ENCODE data around the gene L1CAM. TPM values are rescaled to one million over a fixed set of nuclear protein-coding genes. Genes with fewer than 3 reads are reported as not detected.

Gene L1CAM
- total and polyA plus RNA-seq, 2 donors (not counting 1 experiment from before 2014, with no cell fraction given) = 9.4 to 19.9 TPM

GRCh38 chrX:153906126-153906917 is 20.3 kb upstream of the L1CAM start:
- Histone ChIP-seq H3K9me3 (ENCODE audit: control extremely low read depth in 1 of 3, control insufficient read depth in 2 of 3, insufficient read depth in 1 of 3, low read length in 2 of 3) (no peaks in the 10 kb centered on the region), H2AFZ (ENCODE audit: insufficient read depth, low read depth, low read length, poor library complexity, severe bottlenecking) (no peak overlapping the region), H4K20me1 (ENCODE audit: control insufficient read depth, insufficient read depth, low read length, poor library complexity, severe bottlenecking) (peaks cover 17% of the 10 kb centered on the region), H3K79me2 (ENCODE audit: control insufficient read depth, insufficient read depth, low read length) (no peaks in the 10 kb centered on the region), H3K4me3 (ENCODE audit: control extremely low read depth in 1 of 5, extremely low read depth in 1 of 5, insufficient read depth in 1 of 5, low read depth in 2 of 5, low read length in 4 of 5) (no peak overlapping the region), H3K4me2 (replicated peaks; ENCODE audit: low read depth, low read length, poor library complexity, severe bottlenecking) (no peak overlapping the region), H3K27ac (ENCODE audit: low read length in 2 of 2) (no peak overlapping the region), H3K9ac (ENCODE audit: low read length) (no peak overlapping the region), H3K4me1 (ENCODE audit: control insufficient read depth in 2 of 2, insufficient read depth in 2 of 2, low read length in 2 of 2) (peaks cover 37% of the 10 kb centered on the region in 2 donors), H3K27me3 (replicated peaks in 1 of 4; ENCODE audit: control extremely low read depth in 1 of 4, control insufficient read depth in 3 of 4, insufficient read depth in 4 of 4, low read length in 3 of 4) (no peaks in the 10 kb centered on the region), H3K36me3 (replicated peaks in 1 of 2; ENCODE audit: control extremely low read depth in 1 of 2, control insufficient read depth in 1 of 2, extremely low read depth in 1 of 2, insufficient read depth in 2 of 2, low read length in 1 of 2) (peaks cover 0 to 20% of the 10 kb centered on the region in 2 experiments)
- Mint-ChIP-seq H3K9me3 (ENCODE audit: insufficient read depth) (no peaks in the 10 kb centered on the region), H3K4me3 (no peak overlapping the region), H3K4me1 (peaks cover 35% of the 10 kb centered on the region), H3K27ac (peak overlapping the region; percentile 68), H3K27me3 (no peaks in the 10 kb centered on the region)
- WGBS (ENCODE audit: insufficient coverage) = 83% methylated on average over 13 of the region's 27 CpGs
- ATAC-seq (ENCODE audit: low read depth) = no peak
- CTCF ChIA-PET = interaction anchor here (0.8 kb wide), 1 partner anchor 17 kb away, joined by 3 read pairs; no protein-coding TSS in a partner anchor
- TF ChIP-seq EZH2 (IDR thresholded peaks at IDR 0.05; ENCODE audit: borderline replicate concordance, insufficient read depth, low read depth, low read length, poor library complexity, severe bottlenecking) (no peak), CTCF (IDR thresholded peaks at IDR 0.05) (no peak)
- POLR2A ChIA-PET = no interaction called here
- intact Hi-C loops (cut with micrococcal nuclease) = no loop called here
- DNase-seq = no peak

- Histone ChIP-seq H3K79me2 (ENCODE audit: control insufficient read depth, insufficient read depth, low read length) (no peaks in the 10 kb centered on the region), H3K4me1 (ENCODE audit: control insufficient read depth in 2 of 2, insufficient read depth in 2 of 2, low read length in 2 of 2) (peaks cover 43 to 45% of the 10 kb centered on the region in 2 donors), H3K4me3 (ENCODE audit: control extremely low read depth in 1 of 5, extremely low read depth in 1 of 5, insufficient read depth in 1 of 5, low read depth in 2 of 5, low read length in 4 of 5) (no peak overlapping the region), H3K9ac (ENCODE audit: low read length) (no peak overlapping the region), H4K20me1 (ENCODE audit: control insufficient read depth, insufficient read depth, low read length, poor library complexity, severe bottlenecking) (peaks cover 17% of the 10 kb centered on the region), H3K4me2 (replicated peaks; ENCODE audit: low read depth, low read length, poor library complexity, severe bottlenecking) (no peak overlapping the region), H3K9me3 (ENCODE audit: control extremely low read depth in 1 of 3, control insufficient read depth in 2 of 3, insufficient read depth in 1 of 3, low read length in 2 of 3) (no peaks in the 10 kb centered on the region), H3K27me3 (replicated peaks in 1 of 4; ENCODE audit: control extremely low read depth in 1 of 4, control insufficient read depth in 3 of 4, insufficient read depth in 4 of 4, low read length in 3 of 4) (no peaks in the 10 kb centered on the region), H3K36me3 (replicated peaks in 1 of 2; ENCODE audit: control extremely low read depth in 1 of 2, control insufficient read depth in 1 of 2, extremely low read depth in 1 of 2, insufficient read depth in 2 of 2, low read length in 1 of 2) (peaks cover 0 to 18% of the 10 kb centered on the region in 2 experiments), H2AFZ (ENCODE audit: insufficient read depth, low read depth, low read length, poor library complexity, severe bottlenecking) (no peak overlapping the region), H3K27ac (ENCODE audit: low read length in 2 of 2) (no peak overlapping the region)
- Mint-ChIP-seq H3K27me3 (no peaks in the 10 kb centered on the region), H3K4me3 (no peak overlapping the region), H3K4me1 (peaks cover 43% of the 10 kb centered on the region), H3K27ac (peak overlapping the region; percentile 68), H3K9me3 (ENCODE audit: insufficient read depth) (no peaks in the 10 kb centered on the region)
- no peak for ATAC-seq (ENCODE audit: low read depth)
- TF ChIP-seq EZH2 (IDR thresholded peaks at IDR 0.05; ENCODE audit: borderline replicate concordance, insufficient read depth, low read depth, low read length, poor library complexity, severe bottlenecking) (no peak), CTCF (IDR thresholded peaks at IDR 0.05) (no peak)
- intact Hi-C loops (cut with micrococcal nuclease) = no loop called here
- 97% methylated on average over 30 of the region's 32 CpGs for WGBS (ENCODE audit: insufficient coverage)
- no peak for DNase-seq
- CTCF ChIA-PET = no interaction called here
- POLR2A ChIA-PET = no interaction called here
Observed at GRCh38 chrX:153905481-153906095, 19.6 kb upstream of the L1CAM start.
